Mesendoderm (in vitro differentiated cells): Measurements from ENCODE around the gene SLFN5.
A peak's percentile ranks its signal among the peaks of the same experiment; 100 is the strongest.
"Not testable (repeated sequence)": the region's sequence is repeated elsewhere in the genome, so short reads cannot be mapped to it uniquely, and the experiment has no call there.

Source experiments
- DNase-seq: peaks from one replicate; pipeline ENCODE4 v3.0.0; 2013
- H2AK5ac ChIP-seq: 2 replicates; pipeline ENCODE4 v1.6.1; 2013; ENCODE audit warnings: low read length, inconsistent platforms
- H2BK120ac ChIP-seq: 2 replicates; pipeline ENCODE4 v1.6.1; 2013; ENCODE audit warnings: low read depth, mild to moderate bottlenecking, low read length, moderate library complexity, mixed read lengths
- H2BK15ac ChIP-seq: replicated peaks from 2 replicates; pipeline ENCODE4 v1.6.1; 2013; ENCODE audit warnings: low read depth, mild to moderate bottlenecking, moderate library complexity
- H2BK5ac ChIP-seq: 2 replicates; pipeline ENCODE4 v1.6.1; 2013; ENCODE audit warnings: low read length, inconsistent platforms
- H3K18ac ChIP-seq: 2 replicates; pipeline ENCODE4 v1.6.1; 2013; ENCODE audit warnings: mild to moderate bottlenecking, low read length, mixed read lengths
- H3K23ac ChIP-seq: one replicate; pipeline ENCODE4 v1.6.1; 2013; ENCODE audit warnings: low read length
- H3K27ac ChIP-seq: 2 replicates; pipeline ENCODE4 v1.5.1; 2013; ENCODE audit warnings: low read depth, mild to moderate bottlenecking, inconsistent platforms, low read length, moderate library complexity
- H3K27me3 ChIP-seq: 2 replicates; pipeline ENCODE4 v1.6.1; 2013; ENCODE audit warnings: low read length, control low read depth, mild to moderate bottlenecking, inconsistent platforms; ENCODE audit not compliant: insufficient read depth, poor library complexity
- H3K36me3 ChIP-seq: 2 replicates; pipeline ENCODE4 v1.6.1; 2013; ENCODE audit warnings: low read length, inconsistent platforms; ENCODE audit not compliant: control insufficient read depth, insufficient read depth
- H3K4ac ChIP-seq: one replicate; pipeline ENCODE4 v1.6.1; 2013; ENCODE audit warnings: low read depth, mild to moderate bottlenecking, low read length, moderate library complexity
- H3K4me1 ChIP-seq: 2 replicates; pipeline ENCODE4 v1.6.1; 2013; ENCODE audit warnings: low read depth, low read length, inconsistent platforms; ENCODE audit not compliant: control insufficient read depth
- H3K4me2 ChIP-seq: 2 replicates; pipeline ENCODE4 v1.6.1; 2013; ENCODE audit warnings: low read length
- H3K4me3 ChIP-seq: 2 replicates; pipeline ENCODE4 v1.5.1; 2013; ENCODE audit warnings: mild to moderate bottlenecking, low read length
- H3K56ac ChIP-seq: one replicate; pipeline ENCODE4 v1.6.1; 2013; ENCODE audit warnings: low read length
- H3K79me1 ChIP-seq: 2 replicates; pipeline ENCODE4 v1.6.1; 2013; ENCODE audit warnings: low read length, inconsistent platforms
- H3K79me2 ChIP-seq: 2 replicates; pipeline ENCODE4 v1.6.1; 2013; ENCODE audit warnings: mild to moderate bottlenecking, low read length; ENCODE audit not compliant: control insufficient read depth, insufficient read depth
- H3K9ac ChIP-seq: 2 replicates; pipeline ENCODE4 v1.6.1; 2013; ENCODE audit warnings: low read length, inconsistent platforms
- H4K5ac ChIP-seq: one replicate; pipeline ENCODE4 v1.6.1; 2013; ENCODE audit warnings: low read length
- H4K8ac ChIP-seq: one replicate; pipeline ENCODE4 v1.6.1; 2013; ENCODE audit warnings: low read depth, mild to moderate bottlenecking, control low read depth, low read length, moderate library complexity
- WGBS: extraction: QIAGEN DNeasy Blood & Tissue Kit; methylation state at CpG from one replicate; pipeline ENCODE4 v1.1.7; 2013; ENCODE audit warnings: low lambda C conversion rate, missing lambda C conversion rate; ENCODE audit not compliant: insufficient coverage; ENCODE audit errors: extremely low coverage; 5-methylcytosine and 5-hydroxymethylcytosine counted together

The SLFN5 gene

GRCh38 chr17:35309345-35309744 lies 66.5 kb downstream of the SLFN5 start:
- not testable (repeated sequence) for H3K27me3 ChIP-seq, H3K56ac ChIP-seq, DNase-seq, H3K27ac ChIP-seq, H4K5ac ChIP-seq, H2BK5ac ChIP-seq, H3K36me3 ChIP-seq, H3K79me1 ChIP-seq, H4K8ac ChIP-seq, H3K4me1 ChIP-seq, H3K9ac ChIP-seq, H3K79me2 ChIP-seq, H2AK5ac ChIP-seq, H3K4me2 ChIP-seq, H3K4ac ChIP-seq, H3K23ac ChIP-seq, H3K4me3 ChIP-seq, H2BK15ac ChIP-seq, H2BK120ac ChIP-seq, H3K18ac ChIP-seq
- no CpG with 5 or more reads among the region's 3 CpGs for WGBS

- no peak overlapping the region for H4K5ac ChIP-seq
- H3K79me2 ChIP-seq, result no peaks in the 10 kb centered on the region
- H2BK5ac ChIP-seq, result no peak overlapping the region
- DNase-seq, result no peak
- no peak overlapping the region for H2BK15ac ChIP-seq
- H2AK5ac ChIP-seq, result no peak overlapping the region
- H3K4me1 ChIP-seq, result peaks cover 1% of the 10 kb centered on the region
- H3K23ac ChIP-seq, result no peak overlapping the region
- H2BK120ac ChIP-seq, result no peak overlapping the region
- no peak overlapping the region for H3K27ac ChIP-seq
- H4K8ac ChIP-seq, result no peak overlapping the region
- no peak overlapping the region for H3K4ac ChIP-seq
- H3K4me3 ChIP-seq, result no peak overlapping the region
- H3K27me3 ChIP-seq, result no peaks in the 10 kb centered on the region
- no peak overlapping the region for H3K56ac ChIP-seq
- no CpG with 5 or more reads among the region's 3 CpGs for WGBS
- H3K9ac ChIP-seq, result no peak overlapping the region
- H3K36me3 ChIP-seq, result no peaks in the 10 kb centered on the region
- H3K18ac ChIP-seq, result no peak overlapping the region
- no peaks in the 10 kb centered on the region for H3K79me1 ChIP-seq
- H3K4me2 ChIP-seq, result no peak overlapping the region
These were observed 69.5 kb downstream of the SLFN5 start for GRCh38 chr17:35312346-35312745.

GRCh38 chr17:35312790-35313711 lies 70.2 kb downstream of the SLFN5 start:
- DNase-seq, result peak; percentile 92
- peaks cover 1% of the 10 kb centered on the region for H3K4me1 ChIP-seq
- H3K18ac ChIP-seq, result no peak overlapping the region
- peak overlapping the region; percentile 83 for H3K4me2 ChIP-seq
- no peak overlapping the region for H2BK120ac ChIP-seq
- H3K27me3 ChIP-seq, result no peaks in the 10 kb centered on the region
- H3K4me3 ChIP-seq, result peak overlapping the region; percentile 73
- no peak overlapping the region for H4K5ac ChIP-seq
- H3K9ac ChIP-seq, result peak overlapping the region; percentile 66
- no peak overlapping the region for H3K27ac ChIP-seq
- H3K79me2 ChIP-seq, result no peaks in the 10 kb centered on the region
- H3K79me1 ChIP-seq, result no peaks in the 10 kb centered on the region
- H3K4ac ChIP-seq, result no peak overlapping the region
- no CpG with 5 or more reads among the region's 20 CpGs for WGBS
- H2BK5ac ChIP-seq, result no peak overlapping the region
- H2AK5ac ChIP-seq, result no peak overlapping the region
- no peaks in the 10 kb centered on the region for H3K36me3 ChIP-seq
- no peak overlapping the region for H3K23ac ChIP-seq
- peak overlapping the region; percentile 79 for H3K56ac ChIP-seq
- no peak overlapping the region for H4K8ac ChIP-seq
- H2BK15ac ChIP-seq, result no peak overlapping the region

GRCh38 chr17:35313875-35314409 lies 71.1 kb downstream of the SLFN5 start:
- H3K79me1 ChIP-seq, result no peaks in the 10 kb centered on the region
- H2BK120ac ChIP-seq, result no peak overlapping the region
- H3K18ac ChIP-seq, result no peak overlapping the region
- H3K4me3 ChIP-seq, result peak overlapping the region; percentile 73
- no peak overlapping the region for H2BK5ac ChIP-seq
- no peaks in the 10 kb centered on the region for H3K79me2 ChIP-seq
- no peak overlapping the region for H4K5ac ChIP-seq
- H4K8ac ChIP-seq, result no peak overlapping the region
- peak overlapping the region; percentile 66 for H3K9ac ChIP-seq
- no CpG with 5 or more reads among the region's 19 CpGs for WGBS
- peak; percentile 66 for DNase-seq
- H3K27me3 ChIP-seq, result no peaks in the 10 kb centered on the region
- peak overlapping the region; percentile 51 for H3K4me2 ChIP-seq
- no peaks in the 10 kb centered on the region for H3K36me3 ChIP-seq
- H2BK15ac ChIP-seq, result no peak overlapping the region
- no peak overlapping the region for H2AK5ac ChIP-seq
- peaks cover 1% of the 10 kb centered on the region for H3K4me1 ChIP-seq
- peak overlapping the region; percentile 79 for H3K56ac ChIP-seq
- H3K4ac ChIP-seq, result no peak overlapping the region
- no peak overlapping the region for H3K23ac ChIP-seq
- H3K27ac ChIP-seq, result no peak overlapping the region

GRCh38 chr17:35314415-35315216 lies 71.7 kb downstream of the SLFN5 start:
- Histone ChIP-seq H4K5ac (no peak overlapping the region), H3K27ac (no peak overlapping the region), H2BK15ac (no peak overlapping the region), H3K79me1 (no peaks in the 10 kb centered on the region), H2BK120ac (no peak overlapping the region), H3K4me2 (peak overlapping the region; percentile 51), H3K27me3 (no peaks in the 10 kb centered on the region), H3K18ac (no peak overlapping the region), H4K8ac (no peak overlapping the region), H3K23ac (no peak overlapping the region), H3K4me1 (peaks cover 1% of the 10 kb centered on the region), H2BK5ac (no peak overlapping the region), H3K79me2 (no peaks in the 10 kb centered on the region), H3K56ac (peak overlapping the region; percentile 79), H2AK5ac (no peak overlapping the region), H3K9ac (peak overlapping the region; percentile 66), H3K4ac (no peak overlapping the region), H3K4me3 (no peak overlapping the region), H3K36me3 (no peaks in the 10 kb centered on the region)
- peak; percentile 21 for DNase-seq
- WGBS, result no CpG with 5 or more reads among the region's 9 CpGs
